ENCODE data around the gene DLX2.
"Not testable (repeated sequence)": the region's sequence is repeated elsewhere in the genome, so short reads cannot be mapped to it uniquely, and the experiment has no call there.

The DLX2 gene

DNA sequence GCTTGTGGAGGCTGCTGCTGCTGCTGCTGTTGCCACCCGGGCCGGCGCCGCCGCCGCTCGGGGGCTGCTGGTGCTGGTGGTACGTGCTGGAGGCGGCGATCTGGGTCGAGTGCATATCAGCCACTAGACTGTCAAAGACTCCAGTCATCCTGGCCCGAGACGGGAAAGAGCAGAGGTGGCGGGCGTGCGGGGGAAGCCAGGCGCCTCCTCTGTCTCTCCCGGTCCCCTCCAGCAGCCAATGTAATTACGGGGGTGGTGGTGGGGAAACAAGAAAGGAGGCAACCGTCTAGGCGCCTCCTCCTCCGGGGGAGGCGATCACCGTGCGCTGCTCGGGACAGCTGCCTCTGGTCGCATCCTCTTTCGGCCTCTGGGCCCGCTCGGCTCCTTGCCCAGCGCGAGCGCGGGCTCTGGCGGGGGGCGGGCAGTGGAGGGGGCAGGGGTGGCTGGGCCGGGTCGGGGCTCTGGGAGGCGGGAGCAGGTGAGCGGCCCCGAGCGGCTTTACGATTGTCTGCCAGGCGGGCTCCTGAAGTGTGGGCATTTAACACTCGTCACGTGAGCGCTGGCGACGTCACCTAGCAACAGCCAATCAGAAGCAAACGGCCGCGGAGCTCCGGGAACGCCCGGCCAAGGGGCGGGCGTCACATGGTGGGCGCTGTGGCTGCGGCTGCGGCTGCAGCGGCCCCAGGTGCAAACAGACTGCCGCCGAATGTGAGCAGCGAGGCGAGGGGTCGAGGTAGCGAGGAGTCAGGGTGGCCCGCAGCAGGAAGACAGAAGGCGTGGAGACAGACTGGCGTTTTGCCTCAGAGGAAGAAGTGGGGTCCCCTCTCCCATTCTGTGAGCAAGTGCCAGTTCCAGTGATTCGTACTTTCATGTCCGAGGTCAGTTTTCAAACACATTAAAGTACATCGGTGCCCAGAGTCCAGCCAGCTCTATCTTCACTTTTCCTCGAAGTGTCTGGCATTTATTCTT, at the start of gene DLX2:
DLX2 (minus strand) TSS at position 510 of the 969 bp plus-strand sequence; CDS start at position 148, 362 bp downstream.
- DNase-seq = peak; percentile 93

- no peak for DNase-seq
These were observed 45.4 kb upstream of the DLX2 start for GRCh38 chr2:172147944-172148650.

DNA sequence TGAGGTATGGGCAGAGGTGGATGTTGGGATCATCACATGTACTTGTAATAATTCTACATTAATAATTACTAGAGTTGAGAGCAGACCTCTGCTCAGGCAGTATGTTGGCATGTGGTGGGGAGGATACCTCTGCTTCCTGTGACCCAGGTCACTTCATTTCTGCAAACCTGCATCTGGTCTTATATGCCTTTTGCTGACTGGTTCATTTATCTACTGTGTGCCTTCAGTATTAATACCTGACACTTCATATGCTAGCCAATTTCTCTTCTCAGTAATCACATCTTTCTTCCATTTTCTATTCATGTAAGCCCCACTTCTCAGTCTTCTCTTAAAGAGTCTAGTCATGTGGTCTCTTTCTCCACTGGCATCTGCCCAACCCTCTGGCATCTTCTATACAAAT, 41.1 kb upstream of the DLX2 start:
- no peak for DNase-seq

GRCh38 chr2:172138727-172139126, 36.0 kb upstream of the DLX2 start:
- DNase-seq = not testable (repeated sequence)

DNA sequence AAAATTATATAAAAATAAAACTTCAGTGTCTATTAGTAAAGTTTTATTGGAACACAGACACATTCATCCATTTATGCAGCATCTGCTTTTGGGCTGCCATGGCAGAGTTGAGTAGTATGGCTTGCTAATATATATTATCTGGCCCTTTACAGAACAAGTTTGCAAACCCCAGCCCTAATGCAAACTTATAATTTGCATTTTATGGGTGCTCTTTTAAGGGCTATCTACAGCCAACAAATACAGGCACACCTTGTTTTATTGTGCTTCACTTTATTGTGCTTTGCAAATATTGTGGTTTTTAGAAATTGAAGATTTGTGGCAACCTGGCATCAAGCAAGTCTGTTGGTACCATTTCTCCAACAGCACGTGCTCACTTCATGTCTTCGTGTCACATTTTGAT, 35.2 kb upstream of the DLX2 start:
- no peak for DNase-seq

- DNase-seq = no peak
These were observed 34.4 kb upstream of the DLX2 start for GRCh38 chr2:172137109-172137508.

DNA sequence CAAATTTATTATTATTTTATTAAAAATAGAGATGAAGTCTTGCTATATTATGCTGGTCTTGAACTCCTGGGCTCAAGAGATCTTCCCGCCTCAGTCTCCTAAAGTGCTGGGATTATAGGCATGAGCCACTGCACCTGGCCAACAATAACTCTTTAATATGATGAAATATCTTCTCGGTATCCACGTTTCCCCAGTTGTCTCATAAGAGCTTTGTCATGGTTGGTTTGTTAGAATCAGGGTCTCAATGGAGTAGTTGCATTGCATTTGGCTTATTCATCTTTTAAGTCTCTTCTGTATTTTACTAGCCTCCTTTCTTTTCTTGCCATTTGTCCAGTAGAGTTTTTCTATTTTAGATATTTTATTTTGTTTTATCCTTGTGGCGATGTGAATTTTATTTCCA, 32.7 kb upstream of the DLX2 start:
- DNase-seq = no peak

- DNase-seq = no peak
These were observed 31.6 kb upstream of the DLX2 start for GRCh38 chr2:172134270-172134669.

GRCh38 chr2:172131713-172132555, 29.2 kb upstream of the DLX2 start:
- DNase-seq = no peak

DNA sequence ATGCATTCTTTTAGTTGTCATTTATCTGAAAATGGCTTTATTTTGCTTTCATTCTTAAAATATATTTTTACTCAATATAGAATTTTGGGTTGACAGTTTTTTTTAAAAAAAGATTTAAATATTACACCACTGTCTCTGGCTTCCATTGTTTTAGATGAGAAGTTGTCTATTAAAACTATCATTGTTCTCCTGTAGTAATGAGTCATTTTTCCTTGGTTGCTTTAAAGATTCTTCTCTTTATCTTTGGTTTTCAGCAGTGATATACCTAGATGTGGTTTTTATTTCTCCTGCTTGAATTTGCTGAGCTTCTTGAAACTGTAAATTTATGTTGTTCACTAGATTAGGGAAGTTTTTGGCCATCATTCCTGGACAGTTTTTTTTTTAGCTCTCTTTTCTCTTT, 26.7 kb upstream of the DLX2 start:
- DNase-seq = no peak

DNA sequence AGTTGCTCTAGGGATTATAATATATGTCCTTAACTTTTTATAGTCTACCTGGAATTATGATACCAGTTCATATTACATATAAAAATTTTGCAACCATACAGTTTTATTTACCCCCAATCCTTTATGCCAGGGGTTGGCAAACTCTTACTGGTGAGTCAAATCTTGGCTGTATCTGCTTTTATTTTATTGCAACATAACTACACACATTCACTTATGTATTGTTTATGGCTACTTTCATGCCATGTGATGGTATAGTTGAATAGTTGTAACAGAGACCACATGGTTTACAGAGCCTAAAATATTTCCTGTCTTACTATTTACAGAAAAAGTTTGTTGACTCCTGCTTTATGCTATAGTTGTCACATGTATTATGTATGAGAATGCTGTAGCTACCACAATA, 25.8 kb upstream of the DLX2 start:
- DNase-seq = no peak

GRCh38 chr2:172120118-172120517, 17.4 kb upstream of the DLX2 start:
- no peak for DNase-seq

- no peak for DNase-seq
These were observed 16.4 kb upstream of the DLX2 start for GRCh38 chr2:172119089-172119488.

- no peak for DNase-seq
These were observed 13.4 kb upstream of the DLX2 start for GRCh38 chr2:172116107-172116506.

DNA sequence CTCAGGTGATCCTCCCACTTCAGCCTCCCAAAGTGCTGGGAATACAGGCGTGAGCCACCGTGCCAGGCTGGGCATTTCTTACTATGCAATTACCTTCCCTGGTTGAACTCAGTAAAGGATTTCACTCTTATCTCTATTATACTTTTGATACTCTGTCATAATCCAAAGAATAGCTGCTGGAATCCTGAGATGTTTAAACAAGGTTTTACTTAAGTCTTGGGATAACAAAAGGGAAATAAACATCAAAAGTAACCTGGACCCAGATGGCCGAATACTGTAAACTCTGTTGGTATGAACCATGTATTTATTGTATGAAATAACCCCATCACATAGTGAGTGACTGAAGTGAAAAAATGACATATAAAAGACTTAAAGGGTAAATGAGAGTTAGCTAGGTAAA, 11.9 kb upstream of the DLX2 start:
- DNase-seq = no peak

- not testable (repeated sequence) for DNase-seq
These were observed 11.5 kb upstream of the DLX2 start for GRCh38 chr2:172114176-172114575.

DNA sequence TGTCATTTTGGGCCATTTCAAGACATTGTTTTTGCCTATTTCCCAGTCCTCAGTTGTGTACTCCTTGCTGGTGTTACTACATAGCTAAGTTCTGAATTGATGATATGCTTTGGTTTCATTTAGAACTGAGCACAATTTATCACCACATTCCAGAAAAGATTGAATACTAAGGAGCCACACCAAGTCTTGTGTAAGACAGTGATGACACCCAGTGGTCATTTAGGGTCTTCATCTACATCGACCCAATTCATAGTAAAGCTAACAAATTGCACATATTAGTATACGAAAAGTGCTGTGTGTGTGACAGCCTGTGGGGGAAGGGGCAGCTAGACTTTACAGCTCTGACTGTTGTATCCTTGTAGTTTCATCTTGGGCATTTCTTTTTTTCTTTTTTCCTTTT, 10.9 kb upstream of the DLX2 start:
- peak; percentile 72 for DNase-seq

- no peak for DNase-seq
These were observed 7.5 kb upstream of the DLX2 start for GRCh38 chr2:172109988-172110811.

GRCh38 chr2:172109256-172109987, 6.7 kb upstream of the DLX2 start:
- DNase-seq = no peak

DNA sequence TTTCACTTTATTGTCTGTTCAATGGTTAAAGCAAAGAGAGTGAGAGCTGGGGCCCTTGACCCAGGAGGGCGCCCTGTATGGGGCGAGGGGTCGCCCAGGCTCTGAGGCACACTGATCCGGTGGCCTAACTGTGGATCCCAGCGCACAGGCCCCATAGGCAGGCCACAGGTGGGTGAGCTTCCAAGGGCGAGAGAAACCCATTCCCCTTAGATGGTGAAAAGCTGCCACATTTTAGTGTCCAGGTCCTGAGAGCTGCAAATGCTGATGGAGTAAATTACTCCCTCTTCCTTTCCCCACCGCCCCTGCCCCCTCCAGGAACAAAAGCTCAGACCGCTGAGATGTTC, 5.9 kb upstream of the DLX2 start:
- DNase-seq = no peak
